ENCODE measurements around the gene PKN3. TPM values are rescaled to one million over a fixed set of nuclear protein-coding genes. Genes with fewer than 3 reads are reported as not detected.

Gene PKN3
- total RNA-seq, 2 donors from 2014 or later: 26.0 to 27.2 TPM

- Histone ChIP-seq H3K9ac (ENCODE audit: extremely low read depth, low read length, poor library complexity, severe bottlenecking) (no peak overlapping the region), H3K4me1 (ENCODE audit: control insufficient read depth, insufficient read depth, low read length) (peaks cover 11% of the 10 kb centered on the region), H3K36me3 (ENCODE audit: control insufficient read depth, insufficient read depth, low read length) (peaks cover 12% of the 10 kb centered on the region), H3K27ac (ENCODE audit: low read depth, low read length) (no peak overlapping the region), H3K27me3 (ENCODE audit: control insufficient read depth, insufficient read depth, low read length, poor library complexity, severe bottlenecking) (no peaks in the 10 kb centered on the region), H3K4me3 (ENCODE audit: low read length) (peak overlapping the region; percentile 95), H3K9me3 (ENCODE audit: control insufficient read depth, low read length) (no peaks in the 10 kb centered on the region)
- Mint-ChIP-seq H3K27ac (peak overlapping the region; percentile 98), H3K9me3 (peaks cover 6% of the 10 kb centered on the region), H3K27me3 (ENCODE audit: insufficient read depth) (no peaks in the 10 kb centered on the region), H3K36me3 (ENCODE audit: low read depth) (peaks cover 23% of the 10 kb centered on the region), H3K4me1 (peaks cover 40% of the 10 kb centered on the region), H3K4me3 (peak overlapping the region; percentile 95)
- DNase-seq: peak; percentile 42
- WGBS, 2 experiments (ENCODE audit: insufficient coverage in 1 of 2, insufficient read length in 1 of 2): 48 to 83% methylated on average over 4 to 15 of the region's 17 CpGs
- TF ChIP-seq, protein P1, sequence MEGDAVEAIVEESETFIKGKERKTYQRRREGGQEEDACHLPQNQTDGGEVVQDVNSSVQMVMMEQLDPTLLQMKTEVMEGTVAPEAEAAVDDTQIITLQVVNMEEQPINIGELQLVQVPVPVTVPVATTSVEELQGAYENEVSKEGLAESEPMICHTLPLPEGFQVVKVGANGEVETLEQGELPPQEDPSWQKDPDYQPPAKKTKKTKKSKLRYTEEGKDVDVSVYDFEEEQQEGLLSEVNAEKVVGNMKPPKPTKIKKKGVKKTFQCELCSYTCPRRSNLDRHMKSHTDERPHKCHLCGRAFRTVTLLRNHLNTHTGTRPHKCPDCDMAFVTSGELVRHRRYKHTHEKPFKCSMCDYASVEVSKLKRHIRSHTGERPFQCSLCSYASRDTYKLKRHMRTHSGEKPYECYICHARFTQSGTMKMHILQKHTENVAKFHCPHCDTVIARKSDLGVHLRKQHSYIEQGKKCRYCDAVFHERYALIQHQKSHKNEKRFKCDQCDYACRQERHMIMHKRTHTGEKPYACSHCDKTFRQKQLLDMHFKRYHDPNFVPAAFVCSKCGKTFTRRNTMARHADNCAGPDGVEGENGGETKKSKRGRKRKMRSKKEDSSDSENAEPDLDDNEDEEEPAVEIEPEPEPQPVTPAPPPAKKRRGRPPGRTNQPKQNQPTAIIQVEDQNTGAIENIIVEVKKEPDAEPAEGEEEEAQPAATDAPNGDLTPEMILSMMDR (conservative IDR thresholded peaks at IDR 0.05): no peak
Observed at GRCh38 chr9:128685636-128686489, 16.4 kb upstream of the PKN3 start.

DNA sequence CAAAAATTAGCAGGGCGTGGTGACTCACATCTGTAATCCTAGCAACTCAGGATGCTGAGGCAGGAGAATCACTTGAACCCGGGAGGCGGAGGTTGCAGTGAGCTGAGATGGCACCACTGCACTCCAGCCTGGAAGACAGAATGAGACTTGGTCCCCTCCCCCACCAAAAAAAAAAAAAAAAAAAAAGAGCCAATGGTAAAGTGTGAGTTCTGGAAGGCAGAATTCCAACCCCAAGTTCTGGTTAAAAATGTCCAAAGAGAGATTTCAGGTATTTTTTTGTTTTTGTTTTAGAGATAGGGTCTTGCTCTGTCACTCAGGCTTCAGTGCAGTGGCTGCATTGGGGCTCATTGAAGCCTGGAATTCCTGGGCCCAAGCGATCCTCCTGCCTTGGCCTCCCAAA is 14.8 kb upstream of the PKN3 start:
- Mint-ChIP-seq H3K27me3 (ENCODE audit: insufficient read depth) (no peaks in the 10 kb centered on the region), H3K4me3 (peak overlapping the region; percentile 95), H3K4me1 (peaks cover 48% of the 10 kb centered on the region), H3K27ac (peak overlapping the region; percentile 58), H3K9me3 (peaks cover 6% of the 10 kb centered on the region), H3K36me3 (ENCODE audit: low read depth) (peaks cover 32% of the 10 kb centered on the region)
- TF ChIP-seq, protein P1 (conservative IDR thresholded peaks at IDR 0.05): no peak
- no peak for DNase-seq
- no peak overlapping the region for H3K27ac ChIP-seq (ENCODE audit: low read depth, low read length)
- no peak overlapping the region for H3K9ac ChIP-seq (ENCODE audit: extremely low read depth, low read length, poor library complexity, severe bottlenecking)
- no peaks in the 10 kb centered on the region for H3K9me3 ChIP-seq (ENCODE audit: control insufficient read depth, low read length)
- H3K4me1 ChIP-seq (ENCODE audit: control insufficient read depth, insufficient read depth, low read length): peaks cover 11% of the 10 kb centered on the region
- H3K4me3 ChIP-seq (ENCODE audit: low read length): no peak overlapping the region
- WGBS, 2 experiments (ENCODE audit: insufficient coverage in 1 of 2, insufficient read length in 1 of 2): 86 to 93% methylated on average over 2 to 4 of the region's 4 CpGs
- H3K27me3 ChIP-seq (ENCODE audit: control insufficient read depth, insufficient read depth, low read length, poor library complexity, severe bottlenecking): no peaks in the 10 kb centered on the region
- H3K36me3 ChIP-seq (ENCODE audit: control insufficient read depth, insufficient read depth, low read length): peaks cover 28% of the 10 kb centered on the region

DNA sequence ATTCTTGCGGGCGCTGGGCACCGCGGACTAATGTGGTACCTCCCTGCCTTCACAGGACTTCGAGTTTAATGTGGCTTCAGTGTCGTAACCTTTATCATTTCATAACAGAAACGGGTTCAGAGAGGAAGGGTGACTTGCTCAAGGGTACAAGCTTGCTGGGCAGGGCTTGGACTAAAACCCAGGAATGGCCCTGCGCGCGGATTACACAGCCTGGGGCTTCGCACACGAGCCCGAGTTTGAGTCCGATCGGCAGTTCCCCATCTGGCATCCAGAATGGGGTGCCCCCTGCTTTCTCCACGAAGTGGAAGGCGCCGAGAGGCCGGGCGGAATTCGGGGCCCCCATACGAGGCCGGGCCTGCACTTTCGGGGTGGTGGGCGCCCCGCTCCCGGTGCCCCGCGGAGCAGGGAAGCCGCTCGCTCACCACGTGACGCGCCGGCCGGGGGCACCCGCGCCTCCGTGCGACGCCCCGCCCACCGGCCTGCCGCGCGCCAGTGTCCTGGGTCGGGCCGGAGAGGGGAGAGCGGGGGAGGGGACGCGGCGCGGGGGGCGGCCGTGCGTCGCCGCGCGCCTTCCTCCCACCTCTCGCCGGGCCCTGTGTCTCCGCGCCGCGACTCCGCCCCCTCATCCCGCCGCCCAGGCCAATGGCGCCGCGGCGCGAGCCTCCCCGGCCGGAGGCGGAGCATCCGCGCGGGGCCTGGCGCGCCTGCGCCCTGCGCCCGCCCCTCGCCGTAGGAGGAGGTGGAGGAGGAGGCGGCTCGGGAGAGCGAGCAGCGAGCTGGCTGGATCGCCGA is 13.6 kb upstream of the PKN3 start, which contains the start of gene SET:
TSS of gene SET (plus strand) at position 722 of the 792 bp plus-strand sequence. CDS start 361 bp downstream, outside the sequence.
- peaks cover 46% of the 10 kb centered on the region for H3K4me1 Mint-ChIP-seq
- 4 to 23% methylated on average over 11 to 89 of the region's 93 CpGs for WGBS, 2 experiments (ENCODE audit: insufficient coverage in 1 of 2, insufficient read length in 1 of 2)
- H3K27me3 Mint-ChIP-seq (ENCODE audit: insufficient read depth): no peaks in the 10 kb centered on the region
- no peaks in the 10 kb centered on the region for H3K9me3 ChIP-seq (ENCODE audit: control insufficient read depth, low read length)
- no peaks in the 10 kb centered on the region for H3K9me3 Mint-ChIP-seq
- H3K36me3 Mint-ChIP-seq (ENCODE audit: low read depth): peaks cover 43% of the 10 kb centered on the region
- peak within 1 kb of the TSS; percentile 92 for H3K4me3 ChIP-seq (ENCODE audit: low read length)
- TF ChIP-seq, protein P1 (conservative IDR thresholded peaks at IDR 0.05): no peak
- peak within 1 kb of the TSS; percentile 91 for H3K27ac Mint-ChIP-seq
- H3K4me3 Mint-ChIP-seq: peak within 1 kb of the TSS; percentile 95
- peaks cover 41% of the 10 kb centered on the region for H3K36me3 ChIP-seq (ENCODE audit: control insufficient read depth, insufficient read depth, low read length)
- peaks cover 11% of the 10 kb centered on the region for H3K4me1 ChIP-seq (ENCODE audit: control insufficient read depth, insufficient read depth, low read length)
- DNase-seq: peak; percentile 97
- peak within 1 kb of the TSS; percentile 87 for H3K27ac ChIP-seq (ENCODE audit: low read depth, low read length)
- H3K27me3 ChIP-seq (ENCODE audit: control insufficient read depth, insufficient read depth, low read length, poor library complexity, severe bottlenecking): no peaks in the 10 kb centered on the region
- H3K9ac ChIP-seq (ENCODE audit: extremely low read depth, low read length, poor library complexity, severe bottlenecking): peak within 1 kb of the TSS; percentile 86
